ENCODE measurements around the gene SAMD3.
"Not testable (repeated sequence)": the region's sequence is repeated elsewhere in the genome, so short reads cannot be mapped to it uniquely, and the experiment has no call there.

DNA sequence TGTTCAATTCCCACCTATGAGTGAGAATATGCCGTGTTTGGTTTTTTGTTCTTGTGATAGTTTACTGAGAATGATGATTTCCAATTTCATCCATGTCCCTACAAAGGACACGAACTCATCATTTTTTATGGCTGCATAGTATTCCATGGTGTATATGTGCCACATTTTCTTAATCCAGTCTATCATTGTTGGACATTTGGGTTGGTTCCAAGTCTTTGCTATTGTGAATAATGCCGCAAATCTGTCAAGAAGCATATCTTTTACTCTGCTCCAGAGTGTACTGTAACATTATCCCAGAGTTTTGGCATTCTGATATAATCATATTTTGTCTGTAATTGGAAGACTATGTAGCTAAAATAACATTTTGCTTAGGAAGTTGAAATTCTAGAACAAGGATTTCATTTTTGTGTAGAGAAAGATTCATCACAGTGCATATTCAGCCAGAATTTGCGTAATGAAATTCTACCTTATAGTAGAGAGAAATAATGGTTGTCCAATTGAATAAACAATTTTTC lies 105.5 kb downstream of the SAMD3 start:
- TF ChIP-seq, protein P1, sequence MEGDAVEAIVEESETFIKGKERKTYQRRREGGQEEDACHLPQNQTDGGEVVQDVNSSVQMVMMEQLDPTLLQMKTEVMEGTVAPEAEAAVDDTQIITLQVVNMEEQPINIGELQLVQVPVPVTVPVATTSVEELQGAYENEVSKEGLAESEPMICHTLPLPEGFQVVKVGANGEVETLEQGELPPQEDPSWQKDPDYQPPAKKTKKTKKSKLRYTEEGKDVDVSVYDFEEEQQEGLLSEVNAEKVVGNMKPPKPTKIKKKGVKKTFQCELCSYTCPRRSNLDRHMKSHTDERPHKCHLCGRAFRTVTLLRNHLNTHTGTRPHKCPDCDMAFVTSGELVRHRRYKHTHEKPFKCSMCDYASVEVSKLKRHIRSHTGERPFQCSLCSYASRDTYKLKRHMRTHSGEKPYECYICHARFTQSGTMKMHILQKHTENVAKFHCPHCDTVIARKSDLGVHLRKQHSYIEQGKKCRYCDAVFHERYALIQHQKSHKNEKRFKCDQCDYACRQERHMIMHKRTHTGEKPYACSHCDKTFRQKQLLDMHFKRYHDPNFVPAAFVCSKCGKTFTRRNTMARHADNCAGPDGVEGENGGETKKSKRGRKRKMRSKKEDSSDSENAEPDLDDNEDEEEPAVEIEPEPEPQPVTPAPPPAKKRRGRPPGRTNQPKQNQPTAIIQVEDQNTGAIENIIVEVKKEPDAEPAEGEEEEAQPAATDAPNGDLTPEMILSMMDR (IDR thresholded peaks at IDR 0.05) = not testable (repeated sequence)
- not testable (repeated sequence) for TF ChIP-seq POLR2AphosphoS5 (IDR thresholded peaks at IDR 0.05; ENCODE audit: low read depth, low read length)

Data from Panc1 (cell line).